Endothelial cell of umbilical vein (primary cell): ENCODE data around the gene WDFY3. TPM values are rescaled to one million over a fixed set of nuclear protein-coding genes. Genes with fewer than 3 reads are reported as not detected.

Experiments
- BruUV-seq: library from RNA; stranded (reverse); fragments of 400-500 nt; replicated peaks from 2 replicates; lab custom pipeline; 2021; lab: Mats Ljungman, UMichigan
- CTCF ChIA-PET: fragments of 300-600, 350-600 bp; sonication (Branson Sonifier 250); formaldehyde crosslinking; loops from one replicate; lab custom pipeline; 2021; ENCODE audit warnings: antibody characterized with exemption, inconsistent platforms; lab: Charles Lee
- POLR2A ChIA-PET: fragments of 300-600, 350-600 bp; sonication (Branson Sonifier 250); formaldehyde crosslinking; loops from one replicate; lab custom pipeline; 2021; ENCODE audit warnings: antibody characterized with exemption, inconsistent platforms; lab: Charles Lee
- DNase-seq: peaks from one replicate; pipeline ENCODE4 v3.0.0-alpha.2; 2011; ENCODE audit warnings: low read depth, low spot score
- FAIRE-seq: peaks from 2 replicates; lab custom pipeline; 2011; peaks lifted over from hg19 to GRCh38; lab: Jason Lieb, UNC
- H2AFZ ChIP-seq: 2 replicates; pipeline ENCODE4 v1.6.0; 2012; ENCODE audit warnings: low read depth, low read length, control low read depth, inconsistent platforms
- H3K27ac ChIP-seq: 2 replicates; pipeline ENCODE4 v1.5.1; 2011; ENCODE audit warnings: low read depth, mild to moderate bottlenecking, control low read depth, low read length, moderate library complexity; ENCODE audit not compliant: insufficient read depth
- H3K27me3 ChIP-seq, 2 experiments: 2 replicates each; pipeline versions ENCODE4 v1.6.0 to v1.6.1; 2011; ENCODE audit warnings: low read length in 2 of 2, mixed read lengths in 1 of 2; ENCODE audit not compliant: control insufficient read depth in 2 of 2, insufficient read depth in 2 of 2
- H3K36me3 ChIP-seq, 2 experiments: 2 replicates in 1 of 2; 3 replicates in 1 of 2; pipeline ENCODE4 v1.5.1; 2011; ENCODE audit warnings: low read length in 2 of 2, mild to moderate bottlenecking in 1 of 2, moderate library complexity in 1 of 2; ENCODE audit not compliant: control insufficient read depth in 2 of 2, insufficient read depth in 2 of 2; ENCODE audit errors: extremely low read depth in 1 of 2
- H3K4me1 ChIP-seq: 3 replicates; pipeline ENCODE4 v1.5.1; 2011; ENCODE audit warnings: mild to moderate bottlenecking, low read length; ENCODE audit not compliant: control insufficient read depth, insufficient read depth; ENCODE audit errors: extremely low read depth
- H3K4me2 ChIP-seq: 2 replicates; pipeline ENCODE4 v1.6.1; 2011; ENCODE audit warnings: low read length, control low read depth, mixed read lengths; ENCODE audit not compliant: insufficient read depth
- H3K4me3 ChIP-seq, 3 experiments: fragments of 200-600 bp in 1 of 3; sonication (generic), shearing (Covaris generic) in 1 of 3; replicated peaks in 1 of 3; 2 replicates each; pipeline ENCODE4 v1.5.1; 2011 to 2016; ENCODE audit warnings: control low read depth in 3 of 3, low read length in 3 of 3, mild to moderate bottlenecking in 2 of 3, inconsistent platforms in 1 of 3, low read depth in 1 of 3, moderate library complexity in 1 of 3; ENCODE audit not compliant: insufficient read depth in 1 of 3
- H3K79me2 ChIP-seq: 2 replicates; pipeline ENCODE4 v1.6.0; 2012; ENCODE audit warnings: low read length, inconsistent platforms; ENCODE audit not compliant: control insufficient read depth, insufficient read depth
- H3K9ac ChIP-seq: replicated peaks from 2 replicates; pipeline ENCODE3; 2011; ENCODE audit warnings: low read length, control low read depth; ENCODE audit not compliant: insufficient read depth; ENCODE audit errors: extremely low read depth
- H3K9me1 ChIP-seq: replicated peaks from 3 replicates; pipeline ENCODE4 v1.6.0; 2011; ENCODE audit warnings: mild to moderate bottlenecking, low read length; ENCODE audit not compliant: control insufficient read depth, insufficient read depth; ENCODE audit errors: extremely low read depth
- H3K9me3 ChIP-seq: replicated peaks from 2 replicates; pipeline ENCODE4 v1.5.1; 2012; ENCODE audit warnings: low read length, inconsistent platforms; ENCODE audit not compliant: control insufficient read depth, insufficient read depth
- H4K20me1 ChIP-seq: replicated peaks from 2 replicates; pipeline ENCODE3; 2011; ENCODE audit warnings: mild to moderate bottlenecking, low read length; ENCODE audit not compliant: control insufficient read depth, insufficient read depth; ENCODE audit errors: extremely low read depth
- CTCF ChIP-seq, 2 donors: IDR thresholded peaks; 1 replicate in 1 of 2; 2 replicates in 1 of 2; pipeline ENCODE4 v1.5.1; 2011; ENCODE audit warnings: low read length in 2 of 2, mild to moderate bottlenecking in 2 of 2, moderate library complexity in 2 of 2, control low read depth in 1 of 2, inconsistent platforms in 1 of 2, low read depth in 1 of 2; ENCODE audit not compliant: insufficient read depth in 1 of 2; ENCODE audit errors: extremely low read depth in 1 of 2
- EZH2 ChIP-seq: IDR thresholded peaks from 2 replicates; pipeline ENCODE4 v1.6.1; 2012; ENCODE audit warnings: borderline replicate concordance, low read depth, mild to moderate bottlenecking, moderate library complexity, low read length, inconsistent platforms; ENCODE audit not compliant: severe bottlenecking
- FOS ChIP-seq: IDR thresholded peaks from 2 replicates; pipeline ENCODE4 v1.6.1; 2011; ENCODE audit warnings: mild to moderate bottlenecking, low read length, moderate library complexity, borderline replicate concordance; ENCODE audit not compliant: insufficient read depth
- GATA2 ChIP-seq: IDR thresholded peaks from 2 replicates; pipeline ENCODE4 v1.7.0; 2011; ENCODE audit warnings: low read depth, mild to moderate bottlenecking, moderate library complexity, mixed read lengths, low read length; ENCODE audit not compliant: insufficient read length, insufficient read depth
- JUN ChIP-seq: IDR thresholded peaks from 2 replicates; pipeline ENCODE4 v1.6.1; 2011; ENCODE audit warnings: borderline replicate concordance, low read depth; ENCODE audit not compliant: insufficient read length, insufficient read depth
- MYC ChIP-seq: IDR thresholded peaks from one replicate; pipeline ENCODE4 v1.6.1; 2011; ENCODE audit warnings: mild to moderate bottlenecking, low read depth, low read length
- dilution Hi-C: fragments of 300-500 bp; cut with MboI; formaldehyde crosslinking; loops from one replicate; pipeline ENCODE4 v1.15.0; 2019; ENCODE audit warnings: low sequenced_read_pairs; ENCODE audit not compliant: extremely low pct_ligation_motif_present
- intact Hi-C: fragments of 100-400 bp; cut with micrococcal nuclease; formaldehyde crosslinking; loops from one replicate; pipeline ENCODE4 v1.10.0; 2022
- polyA plus RNA-seq, 4 experiments: library from polyadenylated mRNA; depleted of rRNA in 3 of 4; stranded (reverse) in 3 of 4; unstranded in 1 of 4; fragments of >200 nt; gene quantifications; 2 replicates each; pipeline versions ENCODE4 v1.2.1 to v1.2.3, GENCODE V29; 2011 to 2012; ENCODE audit warnings: missing spikeins in 1 of 4
- total RNA-seq: library from RNA; stranded (reverse); gene quantifications from 2 replicates; pipeline ENCODE4 v1.2.3, GENCODE V29; 2021
- TF ChIP-seq, protein P1 (sequence below): IDR thresholded peaks from 2 replicates; pipeline ENCODE4 v1.6.1; 2011; ENCODE audit not compliant: insufficient read depth, insufficient read length

The WDFY3 gene
- total and polyA plus RNA-seq, 2 donors (not counting 3 experiments of a cell fraction or from before 2014, with no cell fraction given): 37.0 to 113 TPM

DNA sequence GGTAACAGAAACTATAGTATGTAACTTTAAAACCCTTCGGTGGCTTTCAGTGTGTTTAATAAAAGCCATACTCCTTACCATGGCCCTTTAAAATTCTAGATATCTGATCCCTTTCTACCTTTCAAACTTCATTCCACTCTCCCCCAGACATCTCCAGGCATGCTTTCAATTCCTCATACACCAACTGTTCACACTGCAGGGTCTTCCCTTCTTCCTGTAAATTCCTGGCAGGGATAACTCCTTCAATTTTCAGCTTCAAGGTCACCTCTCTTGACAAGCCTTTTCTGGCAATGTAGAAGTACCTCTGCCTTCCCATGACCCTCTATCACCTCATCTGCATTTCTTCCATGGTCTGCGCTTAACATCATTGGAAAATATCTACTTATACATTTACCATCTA lies 60.8 kb downstream of the WDFY3 start:
- H3K4me1 ChIP-seq: no peaks in the 10 kb centered on the region
- intact Hi-C loops: no loop called here
- ChIA-PET POLR2A (no interaction called here), CTCF (interaction anchor here (1.5 to 2.7 kb wide), 2 partner anchors 10 to 33 kb away, joined by 3 to 11 read pairs; no protein-coding TSS in a partner anchor)
- H3K4me2 ChIP-seq: no peak overlapping the region
- H3K27me3 ChIP-seq: no peaks in the 10 kb centered on the region
- DNase-seq (no peak), FAIRE-seq (no peak)
- peaks cover 25% of the 10 kb centered on the region for H3K79me2 ChIP-seq
- H3K9me3 ChIP-seq: no peaks in the 10 kb centered on the region
- H2AFZ ChIP-seq: no peak overlapping the region
- no peak overlapping the region for H3K4me3 ChIP-seq
- dilution Hi-C loops: no loop called here
- H3K36me3 ChIP-seq: peaks cover 0 to 3% of the 10 kb centered on the region in 2 experiments
- no peaks in the 10 kb centered on the region for H3K9me1 ChIP-seq
- no peak overlapping the region for H3K9ac ChIP-seq
- no peak overlapping the region for H3K27ac ChIP-seq
- no peak for TF ChIP-seq MYC
- TF ChIP-seq, protein P1, sequence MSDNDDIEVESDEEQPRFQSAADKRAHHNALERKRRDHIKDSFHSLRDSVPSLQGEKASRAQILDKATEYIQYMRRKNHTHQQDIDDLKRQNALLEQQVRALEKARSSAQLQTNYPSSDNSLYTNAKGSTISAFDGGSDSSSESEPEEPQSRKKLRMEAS: no peak
- peaks cover 2% of the 10 kb centered on the region for H4K20me1 ChIP-seq
- no TSS peak for BruUV-seq

DNA sequence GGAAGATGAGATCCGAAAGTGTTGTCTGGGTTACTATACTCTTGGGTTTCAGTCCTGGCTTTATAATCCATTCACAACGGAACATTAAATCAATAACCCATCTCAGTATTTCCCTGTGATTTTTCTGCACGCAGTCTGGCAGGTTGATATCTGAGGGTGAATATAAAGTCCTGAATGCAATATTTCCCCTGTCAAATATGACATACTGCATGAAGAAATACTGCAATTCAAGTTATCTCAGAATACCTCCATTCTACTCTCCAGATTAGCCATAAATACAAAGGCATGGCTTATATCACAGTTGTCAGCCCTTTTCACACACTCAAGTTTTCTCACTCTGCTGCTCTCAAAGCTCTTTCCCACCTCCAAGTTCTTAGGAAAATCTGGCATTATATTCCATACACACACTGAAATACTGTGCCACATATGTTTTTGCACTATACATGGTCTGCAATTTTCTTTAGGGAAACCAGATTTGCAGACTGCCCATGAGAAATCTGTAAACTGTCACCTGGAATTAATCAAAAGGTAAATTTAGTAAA lies 64.7 kb downstream of the WDFY3 start:
- Histone ChIP-seq H3K4me1 (no peaks in the 10 kb centered on the region), H3K4me2 (no peak overlapping the region), H3K79me2 (peaks cover 38% of the 10 kb centered on the region), H3K9me1 (no peaks in the 10 kb centered on the region), H4K20me1 (peaks cover 2% of the 10 kb centered on the region), H3K27me3 (no peaks in the 10 kb centered on the region), H3K36me3 (peaks cover 0 to 3% of the 10 kb centered on the region in 2 experiments), H3K9ac (no peak overlapping the region), H3K4me3 (no peak overlapping the region), H3K27ac (no peak overlapping the region), H2AFZ (no peak overlapping the region), H3K9me3 (no peaks in the 10 kb centered on the region)
- CTCF ChIA-PET: interaction anchor here (0.7 kb wide), 1 partner anchor 13 kb away, joined by 3 read pairs; no protein-coding TSS in a partner anchor
- intact Hi-C loops (no loop called here), dilution Hi-C loops (no loop called here)
- no peak for DNase-seq
- FAIRE-seq: peak; percentile 44
- no TSS peak for BruUV-seq
- POLR2A ChIA-PET: no interaction called here
- TF ChIP-seq, protein P1: no peak
- TF ChIP-seq EZH2 (no peak), CTCF (IDR thresholded peaks at IDR 0.05; ENCODE audit: extremely low read depth in 1 of 2, insufficient read depth in 1 of 2, low read depth in 1 of 2, low read length in 2 of 2) (no peak), JUN (no peak), FOS (no peak), GATA2 (no peak)
